Stomach (tissue), 4 donors: ENCODE results near the gene RNF113B.

Experiments used
- POLR2A ChIP-seq, 4 donors: fragments of 450-650 bp; IDR thresholded peaks; one replicate each; pipeline ENCODE4 v1.6.1; 2016; ENCODE audit warnings: antibody characterized with exemption in 4 of 4, control low read depth in 2 of 4, mild to moderate bottlenecking in 1 of 4, moderate library complexity in 1 of 4
- POLR2AphosphoS5 ChIP-seq, 3 donors: sonication (generic); formaldehyde crosslinking; IDR thresholded peaks; one replicate each; pipeline ENCODE4 v1.6.1; 2016; ENCODE audit warnings: antibody characterized with exemption in 3 of 3
- TF ChIP-seq, protein P1 (sequence below), 7 experiments: fragments of 450-650 bp in 4 of 7; fragments of 200-600 bp in 3 of 7; sonication (generic) in 3 of 7; IDR thresholded peaks; one replicate each; pipeline ENCODE4 v1.5.1; 2016 to 2019; ENCODE audit warnings: antibody characterized with exemption in 7 of 7, control low read depth in 2 of 7, mild to moderate bottlenecking in 1 of 7

GRCh38 chr13:98217597-98217996, 40.5 kb upstream of the RNF113B start:
- TF ChIP-seq, protein P1, sequence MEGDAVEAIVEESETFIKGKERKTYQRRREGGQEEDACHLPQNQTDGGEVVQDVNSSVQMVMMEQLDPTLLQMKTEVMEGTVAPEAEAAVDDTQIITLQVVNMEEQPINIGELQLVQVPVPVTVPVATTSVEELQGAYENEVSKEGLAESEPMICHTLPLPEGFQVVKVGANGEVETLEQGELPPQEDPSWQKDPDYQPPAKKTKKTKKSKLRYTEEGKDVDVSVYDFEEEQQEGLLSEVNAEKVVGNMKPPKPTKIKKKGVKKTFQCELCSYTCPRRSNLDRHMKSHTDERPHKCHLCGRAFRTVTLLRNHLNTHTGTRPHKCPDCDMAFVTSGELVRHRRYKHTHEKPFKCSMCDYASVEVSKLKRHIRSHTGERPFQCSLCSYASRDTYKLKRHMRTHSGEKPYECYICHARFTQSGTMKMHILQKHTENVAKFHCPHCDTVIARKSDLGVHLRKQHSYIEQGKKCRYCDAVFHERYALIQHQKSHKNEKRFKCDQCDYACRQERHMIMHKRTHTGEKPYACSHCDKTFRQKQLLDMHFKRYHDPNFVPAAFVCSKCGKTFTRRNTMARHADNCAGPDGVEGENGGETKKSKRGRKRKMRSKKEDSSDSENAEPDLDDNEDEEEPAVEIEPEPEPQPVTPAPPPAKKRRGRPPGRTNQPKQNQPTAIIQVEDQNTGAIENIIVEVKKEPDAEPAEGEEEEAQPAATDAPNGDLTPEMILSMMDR (IDR thresholded peaks at IDR 0.05), result no peak
- no peak for TF ChIP-seq POLR2A (IDR thresholded peaks at IDR 0.05)
- no peak for TF ChIP-seq POLR2AphosphoS5 (IDR thresholded peaks at IDR 0.05)
